Measurements from ENCODE around the gene FGG.

Gene FGG

DNA sequence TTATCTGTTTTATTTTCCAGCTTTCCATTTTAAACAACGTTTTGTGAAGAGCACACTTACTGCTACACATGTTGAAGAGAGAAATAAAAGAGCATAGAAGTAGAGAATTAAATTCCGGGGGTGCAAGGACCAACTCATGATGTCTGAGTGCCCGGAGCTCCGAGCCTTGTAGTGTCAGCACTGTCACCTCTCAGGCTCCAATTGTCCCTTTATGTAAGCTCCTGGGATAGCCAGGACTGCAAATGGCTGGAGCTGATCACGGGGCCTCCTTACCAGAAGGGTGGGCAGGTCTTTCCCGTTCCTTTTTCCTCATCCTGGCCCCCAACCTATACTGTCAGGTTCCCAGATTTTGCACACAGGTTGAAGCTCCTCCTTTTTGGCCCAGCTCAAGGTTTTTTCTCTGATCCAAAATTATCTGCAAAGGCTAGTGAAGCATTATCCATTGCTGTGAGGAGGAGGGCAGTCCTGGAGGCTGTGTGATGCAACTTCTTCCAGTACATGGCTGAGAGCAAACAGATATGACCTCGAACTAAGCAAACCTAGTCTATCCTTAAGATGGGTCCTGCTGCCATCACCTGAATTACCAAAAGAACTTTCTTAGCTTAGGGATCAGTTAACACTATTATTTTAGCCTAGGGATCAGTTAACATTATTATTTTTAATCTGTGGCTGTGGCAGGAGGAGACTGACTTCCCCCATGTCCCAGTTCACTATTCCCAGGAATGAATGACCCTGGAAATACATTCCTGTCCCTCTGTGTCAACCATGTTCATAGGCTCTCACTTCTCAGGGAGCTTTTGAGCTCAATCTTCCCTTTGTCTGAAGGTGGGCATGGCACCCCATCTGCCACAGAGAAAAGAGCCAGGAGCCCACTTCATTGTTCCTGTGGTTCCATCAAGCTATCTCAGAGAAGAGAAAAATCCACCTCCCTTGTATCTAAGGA is at the start of gene FGG:
FGG (minus strand) TSS at position 185 of the 943 bp plus-strand sequence; CDS start at position 138, 47 bp downstream.
- no peak for TF ChIP-seq EGR1 (IDR thresholded peaks at IDR 0.05)
- TF ChIP-seq, protein P1, sequence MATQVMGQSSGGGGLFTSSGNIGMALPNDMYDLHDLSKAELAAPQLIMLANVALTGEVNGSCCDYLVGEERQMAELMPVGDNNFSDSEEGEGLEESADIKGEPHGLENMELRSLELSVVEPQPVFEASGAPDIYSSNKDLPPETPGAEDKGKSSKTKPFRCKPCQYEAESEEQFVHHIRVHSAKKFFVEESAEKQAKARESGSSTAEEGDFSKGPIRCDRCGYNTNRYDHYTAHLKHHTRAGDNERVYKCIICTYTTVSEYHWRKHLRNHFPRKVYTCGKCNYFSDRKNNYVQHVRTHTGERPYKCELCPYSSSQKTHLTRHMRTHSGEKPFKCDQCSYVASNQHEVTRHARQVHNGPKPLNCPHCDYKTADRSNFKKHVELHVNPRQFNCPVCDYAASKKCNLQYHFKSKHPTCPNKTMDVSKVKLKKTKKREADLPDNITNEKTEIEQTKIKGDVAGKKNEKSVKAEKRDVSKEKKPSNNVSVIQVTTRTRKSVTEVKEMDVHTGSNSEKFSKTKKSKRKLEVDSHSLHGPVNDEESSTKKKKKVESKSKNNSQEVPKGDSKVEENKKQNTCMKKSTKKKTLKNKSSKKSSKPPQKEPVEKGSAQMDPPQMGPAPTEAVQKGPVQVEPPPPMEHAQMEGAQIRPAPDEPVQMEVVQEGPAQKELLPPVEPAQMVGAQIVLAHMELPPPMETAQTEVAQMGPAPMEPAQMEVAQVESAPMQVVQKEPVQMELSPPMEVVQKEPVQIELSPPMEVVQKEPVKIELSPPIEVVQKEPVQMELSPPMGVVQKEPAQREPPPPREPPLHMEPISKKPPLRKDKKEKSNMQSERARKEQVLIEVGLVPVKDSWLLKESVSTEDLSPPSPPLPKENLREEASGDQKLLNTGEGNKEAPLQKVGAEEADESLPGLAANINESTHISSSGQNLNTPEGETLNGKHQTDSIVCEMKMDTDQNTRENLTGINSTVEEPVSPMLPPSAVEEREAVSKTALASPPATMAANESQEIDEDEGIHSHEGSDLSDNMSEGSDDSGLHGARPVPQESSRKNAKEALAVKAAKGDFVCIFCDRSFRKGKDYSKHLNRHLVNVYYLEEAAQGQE (IDR thresholded peaks at IDR 0.05; ENCODE audit: low read depth), result no peak
- no peak for TF ChIP-seq USF1 (IDR thresholded peaks at IDR 0.05)
- TF ChIP-seq TCF12 (IDR thresholded peaks at IDR 0.05; ENCODE audit: low read depth), result no peak
- no peak for TF ChIP-seq ZBTB7A (IDR thresholded peaks at IDR 0.05; ENCODE audit: low read depth)
- TF ChIP-seq YY1 (IDR thresholded peaks at IDR 0.05; ENCODE audit: low read depth), result no peak
- no peak for TF ChIP-seq CEBPB (IDR thresholded peaks at IDR 0.05)
- TF ChIP-seq EP300 (IDR thresholded peaks at IDR 0.05; ENCODE audit: borderline replicate concordance), result no peak
- TF ChIP-seq CREB1 (IDR thresholded peaks at IDR 0.05; ENCODE audit: low read depth), result no peak
- TF ChIP-seq TAF1 (IDR thresholded peaks at IDR 0.05; ENCODE audit: low read depth), result no peak
- TF ChIP-seq FOXM1 (IDR thresholded peaks at IDR 0.05; ENCODE audit: borderline replicate concordance, low read depth), result no peak
- TF ChIP-seq NFIC (IDR thresholded peaks at IDR 0.05), result no peak
- no peak for TF ChIP-seq RAD21 (IDR thresholded peaks at IDR 0.05; ENCODE audit: low read depth)

- TF ChIP-seq FOXM1 (IDR thresholded peaks at IDR 0.05; ENCODE audit: borderline replicate concordance, low read depth) (no peak), EGR1 (IDR thresholded peaks at IDR 0.05) (no peak), EP300 (IDR thresholded peaks at IDR 0.05; ENCODE audit: borderline replicate concordance) (no peak), YY1 (IDR thresholded peaks at IDR 0.05; ENCODE audit: low read depth) (no peak), TEAD4 (IDR thresholded peaks at IDR 0.05) (no peak)
Observed at GRCh38 chr4:154660052-154660451, 47.6 kb upstream of the FGG start.

GRCh38 chr4:154658680-154659405 is 46.4 kb upstream of the FGG start:
- TF ChIP-seq YY1 (IDR thresholded peaks at IDR 0.05; ENCODE audit: low read depth), result no peak
- TF ChIP-seq, protein P1 (IDR thresholded peaks at IDR 0.05; ENCODE audit: low read depth), result no peak
- no peak for TF ChIP-seq CEBPB (IDR thresholded peaks at IDR 0.05)
- TF ChIP-seq TEAD4 (IDR thresholded peaks at IDR 0.05), result no peak
- TF ChIP-seq TCF12 (IDR thresholded peaks at IDR 0.05; ENCODE audit: low read depth), result no peak
- TF ChIP-seq ZBTB7A (IDR thresholded peaks at IDR 0.05; ENCODE audit: low read depth), result no peak
- no peak for TF ChIP-seq EGR1 (IDR thresholded peaks at IDR 0.05)
- no peak for TF ChIP-seq NFIC (IDR thresholded peaks at IDR 0.05)
- no peak for TF ChIP-seq TAF1 (IDR thresholded peaks at IDR 0.05; ENCODE audit: low read depth)
- TF ChIP-seq, protein P2, sequence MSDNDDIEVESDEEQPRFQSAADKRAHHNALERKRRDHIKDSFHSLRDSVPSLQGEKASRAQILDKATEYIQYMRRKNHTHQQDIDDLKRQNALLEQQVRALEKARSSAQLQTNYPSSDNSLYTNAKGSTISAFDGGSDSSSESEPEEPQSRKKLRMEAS (IDR thresholded peaks at IDR 0.05), result no peak
- TF ChIP-seq CREB1 (IDR thresholded peaks at IDR 0.05; ENCODE audit: low read depth), result no peak
- TF ChIP-seq USF1 (IDR thresholded peaks at IDR 0.05), result no peak
- TF ChIP-seq FOXM1 (IDR thresholded peaks at IDR 0.05; ENCODE audit: borderline replicate concordance, low read depth), result no peak
- no peak for TF ChIP-seq RAD21 (IDR thresholded peaks at IDR 0.05; ENCODE audit: low read depth)
- no peak for TF ChIP-seq EP300 (IDR thresholded peaks at IDR 0.05; ENCODE audit: borderline replicate concordance)

- TF ChIP-seq EP300 (IDR thresholded peaks at IDR 0.05; ENCODE audit: borderline replicate concordance) (no peak), EGR1 (IDR thresholded peaks at IDR 0.05) (no peak), USF1 (IDR thresholded peaks at IDR 0.05) (no peak), NFIC (IDR thresholded peaks at IDR 0.05) (no peak), TEAD4 (IDR thresholded peaks at IDR 0.05) (no peak), TCF12 (IDR thresholded peaks at IDR 0.05; ENCODE audit: low read depth) (no peak), CEBPB (IDR thresholded peaks at IDR 0.05) (no peak), CREB1 (IDR thresholded peaks at IDR 0.05; ENCODE audit: low read depth) (no peak), ZBTB7A (IDR thresholded peaks at IDR 0.05; ENCODE audit: low read depth) (no peak), FOXM1 (IDR thresholded peaks at IDR 0.05; ENCODE audit: borderline replicate concordance, low read depth) (no peak), TAF1 (IDR thresholded peaks at IDR 0.05; ENCODE audit: low read depth) (no peak), YY1 (IDR thresholded peaks at IDR 0.05; ENCODE audit: low read depth) (no peak), RAD21 (IDR thresholded peaks at IDR 0.05; ENCODE audit: low read depth) (no peak)
- TF ChIP-seq, protein P2 (IDR thresholded peaks at IDR 0.05), result no peak
- TF ChIP-seq, protein P1 (IDR thresholded peaks at IDR 0.05; ENCODE audit: low read depth), result no peak
Observed at GRCh38 chr4:154643493-154643892, 31.0 kb upstream of the FGG start.
